Loucy (cell line): Measurements from ENCODE around the gene EXOC3L2.

Experiments
- H2AFZ ChIP-seq: fragments of 200-600 bp; sonication (generic); 2 replicates; pipeline ENCODE4 v1.6.0; 2016; ENCODE audit warnings: antibody characterized with exemption, mild to moderate bottlenecking, low read length, moderate library complexity
- H3F3A ChIP-seq: fragments of 200-600 bp; 2 replicates; pipeline ENCODE4 v1.6.0; 2016; ENCODE audit warnings: antibody characterized with exemption, low read depth, mild to moderate bottlenecking
- H3K27me3 ChIP-seq: fragments of 200-600 bp; sonication (generic); 2 replicates; pipeline ENCODE4 v1.6.1; 2014; ENCODE audit warnings: low read length, mild to moderate bottlenecking; ENCODE audit not compliant: insufficient read depth, poor library complexity, severe bottlenecking
- H3K36me3 ChIP-seq: fragments of 200-600 bp; sonication (generic); 2 replicates; pipeline ENCODE4 v1.6.1; 2016; ENCODE audit warnings: low read length; ENCODE audit not compliant: insufficient read depth
- H3K4me1 ChIP-seq: fragments of 200-600 bp; sonication (generic); 2 replicates; pipeline ENCODE4 v1.5.1; 2014; ENCODE audit warnings: low read length, mild to moderate bottlenecking; ENCODE audit not compliant: insufficient read depth, poor library complexity, severe bottlenecking
- H3K4me2 ChIP-seq: fragments of 200-600 bp; sonication (generic); 2 replicates; pipeline ENCODE4 v1.6.0; 2014; ENCODE audit warnings: antibody characterized with exemption, low read length, low read depth, mild to moderate bottlenecking; ENCODE audit not compliant: poor library complexity, severe bottlenecking
- H3K4me3 ChIP-seq: fragments of 200-600 bp; sonication (generic); 2 replicates; pipeline ENCODE4 v1.5.1; 2014; ENCODE audit warnings: low read length, mild to moderate bottlenecking, mixed read lengths; ENCODE audit not compliant: poor library complexity, severe bottlenecking
- H3K79me2 ChIP-seq: fragments of 200-600 bp; sonication (generic); 2 replicates; pipeline ENCODE4 v1.6.1; 2014; ENCODE audit warnings: low read length; ENCODE audit not compliant: insufficient read depth
- H3K9ac ChIP-seq: fragments of 200-600 bp; sonication (generic); 2 replicates; pipeline ENCODE4 v1.6.0; 2014; ENCODE audit warnings: mild to moderate bottlenecking, low read depth, low read length, moderate library complexity; ENCODE audit not compliant: poor library complexity, severe bottlenecking
- H3K9me2 ChIP-seq: fragments of 200-600 bp; sonication (generic); replicated peaks from 2 replicates; pipeline ENCODE4 v1.6.1; 2016; ENCODE audit warnings: low read depth, low read length, mixed read lengths
- H3K9me3 ChIP-seq: fragments of 200-600 bp; sonication (generic); 2 replicates; pipeline ENCODE4 v1.6.1; 2014; ENCODE audit warnings: mild to moderate bottlenecking, antibody characterized with exemption, low read length, low read depth; ENCODE audit not compliant: insufficient read depth
- H4K20me1 ChIP-seq: fragments of 200-600 bp; sonication (generic); 2 replicates; pipeline ENCODE4 v1.6.0; 2014; ENCODE audit warnings: antibody characterized with exemption, low read length, mild to moderate bottlenecking; ENCODE audit not compliant: insufficient read depth, poor library complexity, severe bottlenecking
- EZH2phosphoT487 ChIP-seq: fragments of 200-600 bp; IDR thresholded peaks from 2 replicates; pipeline ENCODE4 v1.6.1; 2018; ENCODE audit warnings: antibody characterized with exemption, mild to moderate bottlenecking, moderate library complexity, borderline replicate concordance
- TF ChIP-seq, protein P1 (sequence below): fragments of 200-600 bp; sonication (generic); conservative IDR thresholded peaks from 2 replicates; pipeline ENCODE4 v1.5.1; 2014; ENCODE audit warnings: mild to moderate bottlenecking, antibody characterized with exemption, low read length

Gene EXOC3L2

GRCh38 chr19:45213031-45213430 is 32.2 kb downstream of the EXOC3L2 start:
- Histone ChIP-seq H3K9me3 (no peaks in the 10 kb centered on the region), H3K9ac (no peak overlapping the region), H3K4me3 (no peak overlapping the region), H4K20me1 (no peaks in the 10 kb centered on the region), H3K4me2 (no peak overlapping the region), H3K27me3 (no peaks in the 10 kb centered on the region), H3F3A (no peaks in the 10 kb centered on the region), H3K36me3 (no peaks in the 10 kb centered on the region), H2AFZ (no peak overlapping the region), H3K9me2 (no peaks in the 10 kb centered on the region), H3K79me2 (no peaks in the 10 kb centered on the region), H3K4me1 (no peaks in the 10 kb centered on the region)
- no peak for TF ChIP-seq EZH2phosphoT487
- TF ChIP-seq, protein P1, sequence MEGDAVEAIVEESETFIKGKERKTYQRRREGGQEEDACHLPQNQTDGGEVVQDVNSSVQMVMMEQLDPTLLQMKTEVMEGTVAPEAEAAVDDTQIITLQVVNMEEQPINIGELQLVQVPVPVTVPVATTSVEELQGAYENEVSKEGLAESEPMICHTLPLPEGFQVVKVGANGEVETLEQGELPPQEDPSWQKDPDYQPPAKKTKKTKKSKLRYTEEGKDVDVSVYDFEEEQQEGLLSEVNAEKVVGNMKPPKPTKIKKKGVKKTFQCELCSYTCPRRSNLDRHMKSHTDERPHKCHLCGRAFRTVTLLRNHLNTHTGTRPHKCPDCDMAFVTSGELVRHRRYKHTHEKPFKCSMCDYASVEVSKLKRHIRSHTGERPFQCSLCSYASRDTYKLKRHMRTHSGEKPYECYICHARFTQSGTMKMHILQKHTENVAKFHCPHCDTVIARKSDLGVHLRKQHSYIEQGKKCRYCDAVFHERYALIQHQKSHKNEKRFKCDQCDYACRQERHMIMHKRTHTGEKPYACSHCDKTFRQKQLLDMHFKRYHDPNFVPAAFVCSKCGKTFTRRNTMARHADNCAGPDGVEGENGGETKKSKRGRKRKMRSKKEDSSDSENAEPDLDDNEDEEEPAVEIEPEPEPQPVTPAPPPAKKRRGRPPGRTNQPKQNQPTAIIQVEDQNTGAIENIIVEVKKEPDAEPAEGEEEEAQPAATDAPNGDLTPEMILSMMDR: no peak

DNA sequence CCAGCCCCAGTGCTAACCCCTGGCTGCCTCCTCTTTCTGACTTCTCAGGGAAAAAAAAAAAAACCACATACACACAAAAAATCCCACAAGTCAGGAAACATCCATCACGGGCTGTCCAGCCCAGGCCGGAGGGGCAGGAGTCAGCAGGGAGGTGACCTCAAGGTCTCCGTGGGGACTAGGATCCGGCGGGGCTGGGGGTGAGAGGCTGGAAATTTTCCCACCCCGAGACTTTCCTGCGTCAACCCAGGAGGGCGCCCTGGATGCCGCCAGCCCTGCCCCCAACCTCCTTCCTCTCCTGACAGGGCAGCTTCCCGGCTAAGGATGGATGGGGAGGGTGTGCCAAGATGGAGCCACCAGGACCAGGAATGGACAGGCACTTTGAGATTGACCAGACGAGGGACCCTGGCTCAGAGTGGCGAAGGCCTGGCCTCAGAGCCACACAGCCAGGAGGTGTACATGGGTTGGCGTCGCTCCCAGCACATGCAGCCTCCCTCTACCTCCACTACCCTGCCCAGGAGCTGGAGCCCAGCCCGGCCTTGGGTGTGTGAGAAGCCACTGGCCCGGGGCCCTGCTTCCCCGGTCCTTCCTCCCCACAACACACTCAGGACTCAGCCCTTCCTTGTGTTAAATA is 33.3 kb downstream of the EXOC3L2 start:
- Histone ChIP-seq H3K9me3 (no peaks in the 10 kb centered on the region), H4K20me1 (no peaks in the 10 kb centered on the region), H3K27me3 (no peaks in the 10 kb centered on the region), H3K9me2 (no peaks in the 10 kb centered on the region), H3K36me3 (no peaks in the 10 kb centered on the region), H3K9ac (no peak overlapping the region), H3K4me3 (no peak overlapping the region), H2AFZ (no peak overlapping the region), H3K4me2 (no peak overlapping the region), H3F3A (no peaks in the 10 kb centered on the region), H3K4me1 (no peaks in the 10 kb centered on the region), H3K79me2 (no peaks in the 10 kb centered on the region)
- TF ChIP-seq, protein P1: no peak

- H3K4me3 ChIP-seq: no peak overlapping the region
- TF ChIP-seq, protein P1: no peak
- TF ChIP-seq EZH2phosphoT487: no peak
- H3K27me3 ChIP-seq: no peaks in the 10 kb centered on the region
- no peaks in the 10 kb centered on the region for H3K9me2 ChIP-seq
- H3K36me3 ChIP-seq: no peaks in the 10 kb centered on the region
- no peak overlapping the region for H3K9ac ChIP-seq
- H4K20me1 ChIP-seq: no peaks in the 10 kb centered on the region
- H3F3A ChIP-seq: no peaks in the 10 kb centered on the region
- no peaks in the 10 kb centered on the region for H3K79me2 ChIP-seq
- H2AFZ ChIP-seq: no peak overlapping the region
- H3K4me1 ChIP-seq: no peaks in the 10 kb centered on the region
- no peak overlapping the region for H3K4me2 ChIP-seq
- no peaks in the 10 kb centered on the region for H3K9me3 ChIP-seq
Observed at GRCh38 chr19:45206328-45206727, 38.9 kb downstream of the EXOC3L2 start.
